ENCODE measurements around the gene FAM181A.

- TF ChIP-seq CTCF (IDR thresholded peaks at IDR 0.05 in 8 of 11, conservative IDR thresholded peaks at IDR 0.05 in 3 of 11): no peak
- TF ChIP-seq POLR2A (IDR thresholded peaks at IDR 0.05): no peak
- peak; percentile 80 to 82 (median 80) for TF ChIP-seq POLR2AphosphoS5 (IDR thresholded peaks at IDR 0.05)
Observed at GRCh38 chr14:93959239-93960107, 32.3 kb downstream of the FAM181A start.

Data from spleen (tissue), 7 donors.